BLaER1 treated with 17β-estradiol and CSF1 and Interleukin-3, amounts not matched to agents 10 nM and 100 nM (cell line): ENCODE results near the gene TEAD2.
A peak's percentile ranks its signal among the peaks of the same experiment; 100 is the strongest.

ENCODE experiments used
- H3K27ac ChIP-seq, 11 experiments: shearing (Covaris generic); formaldehyde crosslinking; 2 replicates each; pipeline ENCODE4 v1.8.1; 2022
- H3K27me3 ChIP-seq, 11 experiments: shearing (Covaris generic); formaldehyde crosslinking; 2 replicates each; pipeline ENCODE4 v1.8.1; 2022
- H3K36me3 ChIP-seq, 11 experiments: shearing (Covaris generic); formaldehyde crosslinking; 2 replicates each; pipeline ENCODE4 v1.8.1; 2022
- H3K4me1 ChIP-seq, 10 experiments: shearing (Covaris generic); formaldehyde crosslinking; 2 replicates each; pipeline ENCODE4 v1.8.1; 2022
- H3K4me2 ChIP-seq, 11 experiments: shearing (Covaris generic); formaldehyde crosslinking; 2 replicates each; pipeline ENCODE4 v1.8.1; 2022
- H3K4me3 ChIP-seq, 10 experiments: shearing (Covaris generic); formaldehyde crosslinking; 2 replicates each; pipeline ENCODE4 v1.8.1; 2022
- H3K9ac ChIP-seq, 11 experiments: shearing (Covaris generic); formaldehyde crosslinking; 2 replicates each; pipeline ENCODE4 v1.8.1; 2022
- H3K9me3 ChIP-seq, 11 experiments: shearing (Covaris generic); formaldehyde crosslinking; replicated peaks in 1 of 11; 2 replicates each; pipeline ENCODE4 v1.8.1; 2022
- H4K20me1 ChIP-seq, 11 experiments: shearing (Covaris generic); formaldehyde crosslinking; 2 replicates each; pipeline ENCODE4 v1.8.1; 2022
- Cebpa-rat ChIP-seq, 11 experiments: shearing (Covaris generic); IDR thresholded peaks; 2 replicates each; pipeline ENCODE4 v1.8.1; 2022

Gene TEAD2

GRCh38 chr19:49339301-49340068, 22.7 kb downstream of the TEAD2 start:
- Histone ChIP-seq H3K27ac (no peak overlapping the region; a peak in 1 of 22 replicates), H4K20me1 (peaks cover 0 to 33% (median 12%) of the 10 kb centered on the region in 11 experiments; a peak in 12 of 22 replicates), H3K4me3 (peak overlapping the region in 5 of 10 experiments; percentile 23 to 61 (median 40); a peak in 9 of 20 replicates), H3K9me3 (0 out of 22 replicates have a peak, but pooled peaks cover 0 to 8% (median 0%) of the 10 kb centered on the region in 11 experiments), H3K4me1 (peaks cover 40 to 59% (median 53%) of the 10 kb centered on the region in 10 experiments), H3K27me3 (peaks cover 10 to 51% (median 31%) of the 10 kb centered on the region in 11 experiments; a peak in 20 of 22 replicates), H3K4me2 (peak overlapping the region; percentile 42 to 94 (median 89); a peak in 19 of 22 replicates), H3K36me3 (peaks cover 0 to 11% (median 0%) of the 10 kb centered on the region in 11 experiments; a peak in 2 of 22 replicates), H3K9ac (peak overlapping the region in 2 of 11 experiments; percentile 28 to 45; a peak in 3 of 22 replicates)
- TF ChIP-seq Cebpa-rat (IDR thresholded peaks at IDR 0.05): no peak

- Histone ChIP-seq H3K36me3 (peaks cover 0 to 11% (median 0%) of the 10 kb centered on the region in 11 experiments; a peak in 2 of 22 replicates), H3K27me3 (peaks cover 10 to 44% (median 25%) of the 10 kb centered on the region in 11 experiments; a peak in 20 of 22 replicates), H3K9me3 (0 out of 22 replicates have a peak, but pooled peaks cover 0 to 8% (median 0%) of the 10 kb centered on the region in 11 experiments), H3K4me3 (no peak overlapping the region), H3K9ac (no peak overlapping the region), H3K4me1 (peaks cover 46 to 66% (median 60%) of the 10 kb centered on the region in 10 experiments), H3K4me2 (peak overlapping the region in 5 of 11 experiments; percentile 81 to 95 (median 92); a peak in 8 of 22 replicates), H4K20me1 (peaks cover 0 to 40% (median 12%) of the 10 kb centered on the region in 11 experiments; a peak in 12 of 22 replicates), H3K27ac (no peak overlapping the region)
- no peak for TF ChIP-seq Cebpa-rat (IDR thresholded peaks at IDR 0.05)
Observed at GRCh38 chr19:49338691-49339300, 23.4 kb downstream of the TEAD2 start.

- TF ChIP-seq Cebpa-rat (IDR thresholded peaks at IDR 0.05): no peak
- Histone ChIP-seq H3K9me3 (0 out of 22 replicates have a peak, but pooled peaks cover 0 to 8% (median 0%) of the 10 kb centered on the region in 11 experiments), H3K9ac (no peak overlapping the region), H3K27me3 (peaks cover 10 to 38% (median 19%) of the 10 kb centered on the region in 11 experiments; a peak in 20 of 22 replicates), H3K4me1 (peaks cover 53 to 73% (median 66%) of the 10 kb centered on the region in 10 experiments), H3K4me3 (no peak overlapping the region), H3K4me2 (peak overlapping the region in 2 of 11 experiments; percentile 92 to 95; a peak in 3 of 22 replicates), H3K27ac (no peak overlapping the region), H3K36me3 (peaks cover 0 to 11% (median 0%) of the 10 kb centered on the region in 11 experiments; a peak in 2 of 22 replicates), H4K20me1 (peaks cover 0 to 43% (median 12%) of the 10 kb centered on the region in 11 experiments; a peak in 12 of 22 replicates)
Observed at GRCh38 chr19:49338023-49338677, 24.1 kb downstream of the TEAD2 start.

GRCh38 chr19:49337267-49338022, 24.8 kb downstream of the TEAD2 start:
- Histone ChIP-seq H4K20me1 (peaks cover 0 to 38% (median 12%) of the 10 kb centered on the region in 11 experiments; a peak in 11 of 22 replicates), H3K9me3 (0 out of 22 replicates have a peak, but pooled peaks cover 0 to 8% (median 0%) of the 10 kb centered on the region in 11 experiments), H3K36me3 (peaks cover 0 to 11% (median 0%) of the 10 kb centered on the region in 11 experiments; a peak in 2 of 22 replicates), H3K4me1 (peaks cover 60 to 80% (median 74%) of the 10 kb centered on the region in 10 experiments), H3K27ac (no peak overlapping the region), H3K4me2 (peak overlapping the region in 7 of 11 experiments; percentile 12 to 95 (median 91); a peak in 13 of 22 replicates), H3K4me3 (peak overlapping the region in 2 of 10 experiments; percentile 52 to 61; a peak in 2 of 20 replicates), H3K9ac (peak overlapping the region in 2 of 11 experiments; percentile 64 to 80; a peak in 3 of 22 replicates), H3K27me3 (peaks cover 5 to 31% (median 13%) of the 10 kb centered on the region in 11 experiments; a peak in 20 of 22 replicates)
- no peak for TF ChIP-seq Cebpa-rat (IDR thresholded peaks at IDR 0.05)

GRCh38 chr19:49336482-49337266, 25.5 kb downstream of the TEAD2 start:
- peak overlapping the region in 3 of 10 experiments; percentile 52 to 61 (median 53); a peak in 5 of 20 replicates for H3K4me3 ChIP-seq
- H3K4me1 ChIP-seq: peaks cover 65 to 87% (median 77%) of the 10 kb centered on the region in 10 experiments

GRCh38 chr19:49335784-49336481, 26.3 kb downstream of the TEAD2 start:
- H4K20me1 ChIP-seq: peaks cover 0 to 32% (median 5%) of the 10 kb centered on the region in 11 experiments; a peak in 11 of 22 replicates
- H3K9me3 ChIP-seq: 0 out of 22 replicates have a peak, but pooled peaks cover 0 to 8% (median 0%) of the 10 kb centered on the region in 11 experiments
- peak overlapping the region; percentile 83 to 95 (median 92) for H3K4me2 ChIP-seq
- peak overlapping the region in 9 of 10 experiments; percentile 1 to 61 (median 48); a peak in 15 of 20 replicates for H3K4me3 ChIP-seq
- peak overlapping the region in 9 of 11 experiments; percentile 35 to 77 (median 63); a peak in 15 of 22 replicates for H3K27ac ChIP-seq
- H3K27me3 ChIP-seq: peaks cover 0 to 15% (median under 1%) of the 10 kb centered on the region in 11 experiments; a peak in 12 of 22 replicates
- TF ChIP-seq Cebpa-rat (IDR thresholded peaks at IDR 0.05): no peak
- peaks cover 64 to 92% (median 75%) of the 10 kb centered on the region in 10 experiments for H3K4me1 ChIP-seq
- H3K9ac ChIP-seq: peak overlapping the region in 9 of 11 experiments; percentile 30 to 80 (median 62); a peak in 15 of 22 replicates
- H3K36me3 ChIP-seq: peaks cover 0 to 11% (median 0%) of the 10 kb centered on the region in 11 experiments; a peak in 2 of 22 replicates

More at GRCh38 chr19:49336482-49337266, 25.5 kb downstream of the TEAD2 start:
- Histone ChIP-seq H3K9me3 (0 out of 22 replicates have a peak, but pooled peaks cover 0 to 8% (median 0%) of the 10 kb centered on the region in 11 experiments), H3K27me3 (peaks cover 0 to 23% (median 8%) of the 10 kb centered on the region in 11 experiments; a peak in 17 of 22 replicates), H3K36me3 (peaks cover 0 to 11% (median 0%) of the 10 kb centered on the region in 11 experiments; a peak in 2 of 22 replicates), H4K20me1 (peaks cover 0 to 38% (median 12%) of the 10 kb centered on the region in 11 experiments; a peak in 11 of 22 replicates), H3K4me2 (peak overlapping the region in 10 of 11 experiments; percentile 83 to 95 (median 92); a peak in 17 of 22 replicates), H3K9ac (peak overlapping the region in 2 of 11 experiments; percentile 64 to 80; a peak in 5 of 22 replicates), H3K27ac (peak overlapping the region in 3 of 11 experiments; percentile 2 to 72 (median 36); a peak in 4 of 22 replicates)
- no peak for TF ChIP-seq Cebpa-rat (IDR thresholded peaks at IDR 0.05)
